MG63 (cell line): ENCODE data around the gene TERB2. TPM values are rescaled to one million over a fixed set of nuclear protein-coding genes. Genes with fewer than 3 reads are reported as not detected.

ENCODE experiments used
- DNase-seq: peaks from one replicate; pipeline ENCODE4 v3.0.0-alpha.2; 2020
- H3K27me3 ChIP-seq: fragments of 250-450 bp; sonication (Bioruptor Pico); 2 replicates; pipeline ENCODE4 v1.5.1; 2020; ENCODE audit warnings: mild to moderate bottlenecking, moderate library complexity
- H3K36me3 ChIP-seq: fragments of 250-450 bp; sonication (Bioruptor Pico); 2 replicates; pipeline ENCODE4 v1.5.1; 2020; ENCODE audit warnings: mild to moderate bottlenecking, moderate library complexity
- H3K4me3 ChIP-seq: fragments of 250-450 bp; sonication (Bioruptor Pico); 2 replicates; pipeline ENCODE4 v1.5.1; 2020; ENCODE audit warnings: mild to moderate bottlenecking, moderate library complexity
- H3K9me3 ChIP-seq: fragments of 250-450 bp; sonication (Bioruptor Pico); 2 replicates; pipeline ENCODE4 v1.5.1; 2020; ENCODE audit warnings: mild to moderate bottlenecking, moderate library complexity
- total RNA-seq: library from RNA; depleted of rRNA; stranded (reverse); fragments of >200 nt; shearing (Covaris generic); gene quantifications from 2 replicates; pipeline ENCODE4 v1.2.3, GENCODE V29; 2014; ENCODE audit warnings: low replicate concordance; rRNA removed

Gene TERB2
- total RNA-seq, 1 experiment from 2014 or later: not detected

GRCh38 chr15:45026651-45027190 lies 70.2 kb downstream of the TERB2 start:
- Histone ChIP-seq H3K27me3 (no peaks in the 10 kb centered on the region), H3K9me3 (no peaks in the 10 kb centered on the region), H3K36me3 (peaks cover 31% of the 10 kb centered on the region), H3K4me3 (no peak overlapping the region)
- no peak for DNase-seq

- H3K4me3 ChIP-seq: no peak overlapping the region
- peaks cover 31% of the 10 kb centered on the region for H3K36me3 ChIP-seq
- no peaks in the 10 kb centered on the region for H3K9me3 ChIP-seq
- no peaks in the 10 kb centered on the region for H3K27me3 ChIP-seq
- no peak for DNase-seq
Measured at GRCh38 chr15:45027220-45027619, 70.7 kb downstream of the TERB2 start.

Other genes with a start within 250 kb of the TERB2 start
- not detected in 2 replicates for gene PATL2, start 245.4 kb upstream of the TERB2 start, total RNA-seq
- gene B2M, start 245.2 kb upstream of the TERB2 start, total RNA-seq: 2,823 and 3,000 TPM in 2 replicates
- gene TRIM69, start 220.2 kb upstream of the TERB2 start, total RNA-seq: 7.8 and 8.9 TPM in 2 replicates
- 25.8 and 39.1 TPM in 2 replicates for gene SORD, start 66.5 kb downstream of the TERB2 start, total RNA-seq
- not detected in 2 replicates for gene DUOX2, start 157.5 kb downstream of the TERB2 start, total RNA-seq
- gene DUOXA2, start 157.6 kb downstream of the TERB2 start, total RNA-seq: not detected in 2 replicates
- not detected in 2 replicates for gene DUOXA1, start 173.2 kb downstream of the TERB2 start, total RNA-seq
- not detected in 2 replicates for gene DUOX1, start 173.3 kb downstream of the TERB2 start, total RNA-seq
- gene SHF, start 231.3 kb downstream of the TERB2 start, total RNA-seq: 0.33 TPM in 1 of 2 replicates, not detected in the other